Measurements from ENCODE around the gene AKR7A3.

AKR7A3 gene

GRCh38 chr1:19251305-19252196, 37.0 kb downstream of the AKR7A3 start, which contains the start of the genes EMC1 and MRTO4:
TSS of gene EMC1 (minus strand) at chr1:19251524. CDS start at chr1:19251509, 15 bp downstream.
TSS of gene MRTO4 (plus strand) at chr1:19251805. CDS start at chr1:19251836, 31 bp downstream.
- DNase-seq, result peak; percentile 92

DNA sequence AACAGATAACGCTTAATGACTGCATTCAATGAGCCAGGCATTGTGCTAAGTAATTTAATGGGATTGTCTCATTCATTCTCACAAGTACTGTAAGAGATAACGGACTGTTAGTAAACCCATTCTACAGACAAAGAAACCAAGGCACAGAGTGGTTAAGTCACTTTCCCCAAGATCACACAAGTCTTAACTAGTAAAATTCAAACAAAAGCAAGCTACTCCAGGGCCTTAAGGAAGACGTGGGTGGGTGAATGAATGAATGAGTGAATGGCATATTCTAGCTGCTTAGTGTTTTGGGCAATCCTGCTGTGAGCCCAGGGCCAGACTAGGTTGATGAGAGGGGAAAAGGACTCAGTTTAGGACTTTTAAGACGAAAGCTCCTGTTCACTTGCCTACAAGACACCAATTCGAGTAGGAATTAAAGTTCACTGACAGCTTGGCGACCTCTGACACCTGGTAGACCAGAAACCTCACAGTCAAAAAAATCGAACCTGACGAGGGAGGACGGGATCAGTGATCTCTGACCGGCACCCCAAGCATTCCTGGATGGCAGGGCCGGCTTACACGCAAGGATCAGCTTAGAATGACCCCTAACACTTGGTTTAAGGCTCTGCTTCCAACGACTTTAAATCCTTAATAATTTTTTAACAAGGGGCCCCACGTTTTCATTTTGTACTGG, 37.8 kb downstream of the AKR7A3 start:
- no peak for DNase-seq

DNA sequence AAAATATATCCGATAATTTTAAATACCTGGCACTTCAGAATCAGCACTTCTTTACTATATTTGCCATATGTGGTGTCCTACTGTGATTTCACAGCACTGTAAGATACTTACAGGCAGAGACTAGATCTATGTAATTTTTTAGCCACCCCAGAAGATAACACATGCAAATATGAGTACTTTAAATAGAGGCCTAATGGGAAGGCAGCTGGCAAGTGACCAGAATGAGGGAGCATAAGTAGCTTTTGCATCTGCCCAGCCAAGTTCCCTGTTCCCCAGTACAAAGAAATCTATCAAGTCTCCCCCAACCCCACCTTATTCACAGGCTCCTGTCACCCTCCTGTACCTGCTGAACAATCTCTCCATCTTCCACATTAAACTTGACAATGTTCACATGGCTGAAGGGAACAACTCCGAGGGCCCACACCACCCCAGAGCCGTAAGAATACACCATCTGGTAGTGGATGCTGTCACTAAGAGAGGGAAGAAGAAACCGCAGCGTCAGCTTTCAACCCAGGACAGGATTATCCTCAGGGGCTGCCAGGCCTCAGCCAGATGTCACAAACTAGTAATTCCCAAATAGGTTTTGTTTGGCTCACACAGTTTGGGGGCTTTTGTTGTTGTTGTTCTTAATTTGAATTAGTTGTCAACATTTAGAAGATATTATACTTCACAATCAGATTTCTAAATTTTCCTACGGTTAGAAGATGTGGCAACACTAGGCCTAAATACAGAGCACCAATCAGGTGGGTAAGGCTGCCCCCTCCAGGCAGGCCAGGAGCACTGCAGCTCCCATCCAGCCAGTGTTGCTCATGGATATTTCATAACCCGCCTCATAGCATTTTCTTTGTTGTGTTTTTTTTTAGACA, 47.7 kb downstream of the AKR7A3 start:
- DNase-seq, result peak; percentile 72 to 73

DNA sequence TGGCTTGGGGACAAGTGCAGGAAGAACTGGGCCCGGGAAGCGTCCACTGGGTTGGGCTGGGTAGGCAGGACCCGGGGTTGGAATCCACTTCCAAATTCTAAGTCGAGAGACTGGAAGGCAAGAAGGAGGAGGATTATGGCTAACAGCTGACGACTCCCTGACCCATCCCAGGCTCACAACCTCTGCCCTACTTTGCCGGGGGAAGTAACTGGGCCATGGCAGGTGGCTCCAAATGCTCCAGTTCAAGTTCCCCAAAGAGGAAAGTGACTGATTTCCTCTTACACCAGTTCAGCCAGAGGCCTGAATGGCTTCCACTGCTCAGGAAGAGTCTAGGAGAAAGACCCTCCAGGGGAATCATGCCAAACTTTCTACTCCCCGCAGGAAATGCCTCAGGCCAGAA, 48.7 kb downstream of the AKR7A3 start:
- no peak for DNase-seq

GRCh38 chr1:19234224-19234623, 54.3 kb downstream of the AKR7A3 start:
- DNase-seq, result no peak

Data from stimulated activated CD4-positive, alpha-beta T cell treated with anti-CD3 and anti-CD28 coated beads, Interleukin-2, amount 100 ng/mL, for 48 hours (primary cell).